Smooth muscle cell of the brain vasculature (primary cell): ENCODE results near the gene XRCC6.
"Not testable (repeated sequence)": the region's sequence is repeated elsewhere in the genome, so short reads cannot be mapped to it uniquely, and the experiment has no call there.

ENCODE experiments used
- DNase-seq: peaks from one replicate; pipeline ENCODE4 v3.0.0-alpha.2; 2012; ENCODE audit warnings: low read depth, low spot score

Gene XRCC6

DNA sequence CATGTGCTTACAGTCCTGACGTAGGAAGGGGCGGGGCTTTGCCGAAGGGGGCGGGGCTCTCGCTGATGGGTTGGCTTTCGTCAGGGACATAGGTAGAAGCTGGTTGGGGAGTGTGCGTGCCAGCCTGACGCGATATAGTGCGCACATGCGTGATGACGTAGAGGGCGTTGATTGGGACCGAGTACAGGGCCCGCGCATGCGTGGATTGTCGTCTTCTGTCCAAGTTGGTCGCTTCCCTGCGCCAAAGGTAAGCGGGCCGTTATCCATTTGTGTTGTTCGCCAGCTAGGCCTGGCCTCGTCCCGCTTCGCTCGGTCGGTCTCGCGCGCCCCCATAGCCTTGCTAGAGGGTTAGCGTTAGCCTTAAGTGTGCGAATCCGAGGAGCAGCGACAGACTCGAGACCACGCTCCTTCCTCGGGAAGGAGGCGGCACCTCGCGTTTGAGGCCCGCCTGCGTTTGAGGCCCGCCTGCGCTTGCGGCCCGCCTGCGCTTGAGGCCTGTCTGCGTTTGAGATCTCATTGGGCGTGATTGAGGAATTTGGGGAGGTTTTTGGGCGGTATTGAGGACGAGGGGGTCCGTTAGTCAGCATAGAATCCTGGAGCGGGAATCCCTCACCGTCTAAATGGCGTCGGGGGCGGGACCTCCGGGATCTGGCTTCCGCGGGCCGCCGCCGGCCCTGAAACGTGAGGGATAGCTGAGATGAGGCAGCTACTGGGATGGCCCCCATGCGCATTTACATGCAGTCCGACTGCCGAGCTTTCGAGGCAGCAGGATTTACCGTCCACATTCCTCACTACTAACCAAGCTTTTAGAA lies at the start of gene XRCC6:
TSS of gene XRCC6 (plus strand) at position 197 of the 812 bp plus-strand sequence. CDS start 710 bp downstream, outside the sequence.
- DNase-seq: peak; percentile 99

GRCh38 chr22:41571786-41572185 lies 49.3 kb upstream of the XRCC6 start:
- DNase-seq: no peak

DNA sequence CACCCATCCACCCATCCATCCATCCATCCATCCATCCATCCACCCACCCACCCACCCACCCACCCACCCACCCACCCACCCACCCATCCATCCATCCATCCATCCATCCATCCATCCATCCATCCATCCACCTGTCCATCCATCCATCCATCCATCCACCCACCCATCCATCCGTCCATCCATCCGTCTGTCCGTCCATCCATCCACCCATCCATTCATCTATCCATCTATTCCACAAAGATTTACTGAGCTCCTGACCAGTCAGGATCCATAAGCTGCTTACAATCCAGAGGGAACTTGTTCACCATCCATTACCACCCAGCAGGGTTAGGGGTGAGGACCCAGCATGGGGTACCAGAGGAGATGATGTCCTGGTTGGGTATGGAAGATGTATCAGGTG lies 48.8 kb upstream of the XRCC6 start:
- not testable (repeated sequence) for DNase-seq

DNA sequence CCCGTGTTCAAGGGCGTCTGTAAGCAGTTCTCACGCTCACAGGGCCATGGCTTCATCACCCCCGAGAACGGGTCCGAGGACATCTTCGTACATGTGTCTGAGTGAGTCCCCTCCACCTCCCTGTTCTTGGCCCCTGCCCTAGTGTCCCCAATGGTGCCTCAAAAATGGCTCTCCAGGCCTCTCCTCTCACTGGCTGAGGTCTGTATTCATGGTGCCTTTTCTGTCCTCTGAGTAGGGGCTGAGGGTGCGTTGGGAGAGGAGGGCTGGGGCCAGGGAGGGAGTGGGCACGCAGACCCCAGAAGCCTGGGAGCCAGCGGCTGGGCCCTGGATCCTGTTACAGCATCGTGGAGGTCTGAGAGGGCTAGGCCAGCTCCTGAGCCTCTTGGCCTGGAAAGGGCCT lies 47.4 kb upstream of the XRCC6 start:
- no peak for DNase-seq

- no peak for DNase-seq
Measured at GRCh38 chr22:41574847-41575381, 46.2 kb upstream of the XRCC6 start.

DNA sequence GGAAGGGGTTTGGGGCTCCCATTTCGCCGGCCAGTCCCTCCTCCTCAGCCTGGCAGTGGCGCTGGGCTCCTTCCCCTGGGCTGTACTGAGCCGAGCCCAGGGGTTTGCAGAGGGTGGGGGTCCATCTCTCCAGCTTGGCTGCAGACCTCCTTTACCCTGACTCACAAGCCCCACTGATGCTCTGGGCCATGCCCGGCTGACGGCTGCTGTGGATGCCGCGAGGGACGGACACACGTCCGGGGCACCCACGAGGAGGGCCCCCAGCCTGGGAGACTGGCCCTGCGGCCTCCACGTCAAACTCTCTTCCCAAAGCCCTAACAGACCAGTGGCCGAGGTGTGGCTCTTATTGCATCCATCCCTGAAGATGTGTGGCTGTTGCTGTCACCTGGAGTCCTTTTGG lies 45.6 kb upstream of the XRCC6 start:
- no peak for DNase-seq

- DNase-seq: no peak
Measured at GRCh38 chr22:41576877-41577276, 44.2 kb upstream of the XRCC6 start.

GRCh38 chr22:41578114-41578513 lies 43.0 kb upstream of the XRCC6 start:
- DNase-seq: no peak

DNA sequence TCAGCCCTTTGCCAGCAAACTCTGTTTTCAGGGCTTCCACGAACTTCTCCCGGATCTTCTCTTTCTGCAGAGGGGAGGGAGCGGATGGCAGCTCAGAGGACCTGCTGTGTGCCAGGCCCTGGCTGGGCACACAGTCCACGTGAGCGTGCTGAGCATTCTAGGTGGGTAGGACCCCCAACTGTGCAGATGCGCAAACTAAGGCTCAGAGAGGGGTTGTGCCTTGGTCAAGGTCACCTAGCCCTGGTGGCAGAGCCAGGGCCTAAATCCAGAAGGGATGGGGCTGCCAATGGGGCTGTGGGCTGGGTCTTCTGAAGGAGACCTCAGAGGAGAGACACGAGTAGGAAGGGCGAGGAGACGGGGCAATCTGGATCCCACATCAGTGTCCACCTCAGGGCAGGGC lies 42.3 kb upstream of the XRCC6 start:
- DNase-seq: no peak

GRCh38 chr22:41579297-41579996 lies 41.6 kb upstream of the XRCC6 start:
- no peak for DNase-seq

DNA sequence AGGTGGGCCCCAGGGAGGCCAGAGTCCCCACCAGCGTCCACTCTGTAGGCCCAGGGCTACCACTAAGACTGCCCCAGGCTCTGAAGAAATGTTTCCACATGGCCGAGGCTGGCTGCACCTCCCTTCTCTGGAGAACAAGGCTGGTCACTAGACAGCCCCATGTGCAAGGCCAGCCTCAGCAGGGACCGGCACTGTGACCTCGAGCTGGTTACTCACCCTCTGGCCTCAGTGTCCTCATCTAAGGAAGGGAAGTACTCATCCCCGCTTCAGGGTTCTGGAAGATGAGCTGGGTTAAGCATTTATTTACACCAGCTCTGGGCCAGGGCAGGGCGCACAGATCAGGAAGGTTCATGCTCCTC lies 41.1 kb upstream of the XRCC6 start:
- no peak for DNase-seq

DNA sequence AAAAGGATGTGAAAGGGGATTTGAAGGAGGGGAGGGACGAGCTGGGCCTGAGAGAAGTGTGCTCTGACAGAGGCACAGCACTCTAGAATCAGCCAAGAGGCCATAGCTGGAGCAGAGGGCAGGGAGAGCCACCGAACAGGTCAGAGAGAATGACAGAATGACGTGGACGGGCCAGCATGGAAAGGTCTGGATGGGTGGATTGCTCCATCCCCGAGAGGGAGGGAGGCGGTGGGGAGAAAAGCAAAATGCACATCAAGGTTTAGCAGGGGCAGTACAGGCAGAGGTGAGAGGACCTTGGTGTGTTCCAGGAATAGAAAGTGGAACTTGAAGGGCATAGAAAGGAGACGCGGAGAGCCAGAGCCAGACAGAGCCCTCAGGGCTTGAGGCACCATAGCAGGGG lies 38.4 kb upstream of the XRCC6 start:
- DNase-seq: no peak

- DNase-seq: no peak
Measured at GRCh38 chr22:41584881-41585280, 36.2 kb upstream of the XRCC6 start.

- no peak for DNase-seq
Measured at GRCh38 chr22:41585898-41586297, 35.2 kb upstream of the XRCC6 start.

GRCh38 chr22:41587347-41587723 lies 33.8 kb upstream of the XRCC6 start:
- DNase-seq: no peak

GRCh38 chr22:41589391-41590241 lies 31.5 kb upstream of the XRCC6 start, which contains the start of gene PMM1:
TSS of gene PMM1 (minus strand) at chr22:41589840. CDS start at chr22:41589805, 35 bp downstream.
- peak; percentile 100 for DNase-seq

DNA sequence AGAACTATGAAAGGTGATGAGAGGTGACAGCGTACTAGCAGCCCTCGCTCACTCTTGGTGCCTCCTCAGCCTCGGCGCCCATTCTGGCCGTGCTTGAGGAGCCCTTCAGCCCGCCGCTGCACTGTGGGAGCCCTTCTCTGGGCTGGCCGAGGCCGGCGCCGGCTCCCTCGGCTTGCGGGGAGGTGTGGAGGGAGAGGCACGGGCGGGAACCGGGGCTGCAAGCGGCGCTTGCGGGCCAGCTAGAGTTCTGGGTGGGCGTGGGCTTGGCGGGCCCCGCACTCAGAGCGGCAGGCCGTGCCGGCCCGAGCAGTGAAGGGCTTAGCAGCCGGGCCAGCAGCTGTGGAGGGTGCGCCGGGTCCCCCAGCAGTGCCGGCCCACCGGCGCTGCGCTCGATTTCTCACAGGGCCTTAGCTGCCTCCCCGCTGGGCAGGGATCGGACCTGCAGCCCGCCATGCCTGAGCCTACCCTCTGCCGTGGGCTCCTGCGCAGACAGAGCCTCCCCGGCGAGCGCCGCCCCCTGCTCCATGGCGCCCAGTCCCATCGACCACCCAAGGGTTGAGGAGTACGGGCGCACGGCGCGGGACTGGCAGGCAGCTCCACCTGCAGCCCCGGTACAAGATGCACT lies 27.6 kb upstream of the XRCC6 start:
- not testable (repeated sequence) for DNase-seq

GRCh38 chr22:41595703-41596102 lies 25.4 kb upstream of the XRCC6 start:
- DNase-seq: no peak

- DNase-seq: peak; percentile 24
Measured at GRCh38 chr22:41596776-41597634, 24.1 kb upstream of the XRCC6 start.

GRCh38 chr22:41597635-41597953 lies 23.5 kb upstream of the XRCC6 start:
- no peak for DNase-seq

DNA sequence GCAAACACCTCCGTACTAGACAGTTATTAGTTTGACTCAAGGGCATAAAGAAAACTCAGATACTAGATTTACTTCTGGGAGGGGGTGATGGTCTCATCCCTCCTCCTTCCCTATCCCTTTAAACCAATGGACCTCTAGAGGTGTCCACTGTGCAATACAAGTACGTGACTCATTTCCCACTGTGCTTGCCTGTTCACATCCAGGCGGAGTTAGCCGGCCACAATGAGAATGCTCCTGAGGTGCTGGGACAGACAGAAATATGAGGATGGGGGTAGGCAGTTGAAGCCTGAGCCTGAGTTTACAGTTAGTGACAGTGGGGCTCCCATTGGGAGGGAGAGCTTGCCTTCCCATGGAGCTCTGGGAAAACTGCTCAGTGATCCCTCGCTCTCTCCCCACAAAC lies 23.0 kb upstream of the XRCC6 start:
- peak; percentile 24 for DNase-seq
